MCF 10A (cell line): ENCODE measurements around the gene LMAN2L. TPM values are rescaled to one million over a fixed set of nuclear protein-coding genes. Genes with fewer than 3 reads are reported as not detected.

Experiments used
- BruUV-seq: library from RNA; stranded (reverse); fragments of 400-500 nt; replicated peaks from 2 replicates; lab custom pipeline; 2021; lab: Mats Ljungman, UMichigan
- CTCF ChIA-PET: fragments of 300-600 bp; sonication (Branson Sonifier 250); formaldehyde crosslinking; extraction: SDS; loops from one replicate; lab custom pipeline; 2021; ENCODE audit warnings: antibody characterized with exemption, inconsistent platforms; lab: Yijun Ruan, JAX
- POLR2A ChIA-PET: fragments of 300-600, 350-650 bp; sonication (Branson Sonifier 250); formaldehyde crosslinking; extraction: SDS; loops from one replicate; lab custom pipeline; 2020; ENCODE audit warnings: antibody characterized with exemption, inconsistent platforms; lab: Yijun Ruan, JAX
- DNase-seq: peaks from one replicate; pipeline ENCODE4 v3.0.0-alpha.2; 2018; ENCODE audit not compliant: unreplicated experiment
- H3K27ac Mint-ChIP-seq: one replicate; pipeline ENCODE4 v1.8.0; 2022; ENCODE audit warnings: mild to moderate bottlenecking, low read depth, mixed read lengths; ENCODE audit not compliant: unreplicated experiment
- H3K27me3 Mint-ChIP-seq: one replicate; pipeline ENCODE4 v1.8.0; 2022; ENCODE audit warnings: mixed read lengths; ENCODE audit not compliant: insufficient read depth, unreplicated experiment
- H3K36me3 Mint-ChIP-seq: one replicate; pipeline ENCODE4 v1.8.0; 2022; ENCODE audit warnings: mild to moderate bottlenecking, moderate library complexity, mixed read lengths; ENCODE audit not compliant: insufficient read depth, unreplicated experiment
- H3K4me1 Mint-ChIP-seq: one replicate; pipeline ENCODE4 v1.8.0; 2022; ENCODE audit warnings: mixed read lengths; ENCODE audit not compliant: insufficient read depth, unreplicated experiment
- H3K4me3 Mint-ChIP-seq: one replicate; pipeline ENCODE4 v1.8.0; 2022; ENCODE audit warnings: mild to moderate bottlenecking, moderate library complexity, mixed read lengths; ENCODE audit not compliant: unreplicated experiment
- H3K9me3 Mint-ChIP-seq: one replicate; pipeline ENCODE4 v1.8.0; 2022; ENCODE audit warnings: mixed read lengths; ENCODE audit not compliant: unreplicated experiment
- intact Hi-C: fragments of 100-400 bp; cut with micrococcal nuclease; formaldehyde crosslinking; loops from 2 replicates; pipeline ENCODE4 v1.14.1; 2022
- total RNA-seq: library from RNA; stranded (reverse); gene quantifications from 2 replicates; pipeline ENCODE4 v1.2.3, GENCODE V29; 2022
- TF ChIP-seq, protein P1 (sequence below): fragments of 200-600 bp; IDR thresholded peaks from one replicate; pipeline ENCODE4 v1.8.0; 2022; ENCODE audit warnings: antibody characterized with exemption, mild to moderate bottlenecking; ENCODE audit not compliant: unreplicated experiment

The LMAN2L gene
- total RNA-seq, 1 experiment from 2014 or later, result 6.5 TPM

DNA sequence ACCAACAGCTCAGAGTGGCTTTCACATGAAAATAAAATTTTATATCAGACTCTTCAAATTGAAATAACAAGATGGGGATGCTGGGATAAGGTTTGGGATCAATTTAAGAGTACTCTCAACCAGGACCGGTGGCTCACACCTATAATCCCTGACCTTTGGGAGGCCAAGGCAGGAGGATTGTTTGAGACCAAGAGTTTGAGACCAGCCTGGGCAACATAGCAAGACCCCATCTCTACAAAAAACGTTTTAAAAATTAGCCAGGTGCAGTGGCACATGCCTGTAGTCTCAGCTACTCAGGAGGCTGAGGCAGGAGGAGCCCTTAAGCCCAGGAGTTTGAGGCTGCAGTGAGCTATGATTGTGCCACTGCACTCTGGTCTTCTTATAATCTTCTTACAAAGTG, 2.6 kb downstream of the LMAN2L start:
- TF ChIP-seq, protein P1, sequence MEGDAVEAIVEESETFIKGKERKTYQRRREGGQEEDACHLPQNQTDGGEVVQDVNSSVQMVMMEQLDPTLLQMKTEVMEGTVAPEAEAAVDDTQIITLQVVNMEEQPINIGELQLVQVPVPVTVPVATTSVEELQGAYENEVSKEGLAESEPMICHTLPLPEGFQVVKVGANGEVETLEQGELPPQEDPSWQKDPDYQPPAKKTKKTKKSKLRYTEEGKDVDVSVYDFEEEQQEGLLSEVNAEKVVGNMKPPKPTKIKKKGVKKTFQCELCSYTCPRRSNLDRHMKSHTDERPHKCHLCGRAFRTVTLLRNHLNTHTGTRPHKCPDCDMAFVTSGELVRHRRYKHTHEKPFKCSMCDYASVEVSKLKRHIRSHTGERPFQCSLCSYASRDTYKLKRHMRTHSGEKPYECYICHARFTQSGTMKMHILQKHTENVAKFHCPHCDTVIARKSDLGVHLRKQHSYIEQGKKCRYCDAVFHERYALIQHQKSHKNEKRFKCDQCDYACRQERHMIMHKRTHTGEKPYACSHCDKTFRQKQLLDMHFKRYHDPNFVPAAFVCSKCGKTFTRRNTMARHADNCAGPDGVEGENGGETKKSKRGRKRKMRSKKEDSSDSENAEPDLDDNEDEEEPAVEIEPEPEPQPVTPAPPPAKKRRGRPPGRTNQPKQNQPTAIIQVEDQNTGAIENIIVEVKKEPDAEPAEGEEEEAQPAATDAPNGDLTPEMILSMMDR, result no peak
- no TSS peak for BruUV-seq
- Mint-ChIP-seq H3K27ac (no peak overlapping the region), H3K4me3 (no peak overlapping the region), H3K9me3 (no peaks in the 10 kb centered on the region), H3K4me1 (peaks cover 5% of the 10 kb centered on the region), H3K27me3 (no peaks in the 10 kb centered on the region), H3K36me3 (peaks cover 51% of the 10 kb centered on the region)
- POLR2A ChIA-PET, result interaction anchor here (0.6 to 1.1 kb wide), 2 partner anchors 23 to 64 kb away, joined by 3 to 4 read pairs; partner anchors contain the start of gene CNNM4
- DNase-seq, result no peak
- intact Hi-C loops, result loop anchor here (10.0 kb wide), 2 partner anchors 68 to 72 kb away; no protein-coding TSS in a partner anchor
- CTCF ChIA-PET, result interaction anchor here (1.6 kb wide), 1 partner anchor 63 kb away, joined by 4 read pairs; no protein-coding TSS in a partner anchor

DNA sequence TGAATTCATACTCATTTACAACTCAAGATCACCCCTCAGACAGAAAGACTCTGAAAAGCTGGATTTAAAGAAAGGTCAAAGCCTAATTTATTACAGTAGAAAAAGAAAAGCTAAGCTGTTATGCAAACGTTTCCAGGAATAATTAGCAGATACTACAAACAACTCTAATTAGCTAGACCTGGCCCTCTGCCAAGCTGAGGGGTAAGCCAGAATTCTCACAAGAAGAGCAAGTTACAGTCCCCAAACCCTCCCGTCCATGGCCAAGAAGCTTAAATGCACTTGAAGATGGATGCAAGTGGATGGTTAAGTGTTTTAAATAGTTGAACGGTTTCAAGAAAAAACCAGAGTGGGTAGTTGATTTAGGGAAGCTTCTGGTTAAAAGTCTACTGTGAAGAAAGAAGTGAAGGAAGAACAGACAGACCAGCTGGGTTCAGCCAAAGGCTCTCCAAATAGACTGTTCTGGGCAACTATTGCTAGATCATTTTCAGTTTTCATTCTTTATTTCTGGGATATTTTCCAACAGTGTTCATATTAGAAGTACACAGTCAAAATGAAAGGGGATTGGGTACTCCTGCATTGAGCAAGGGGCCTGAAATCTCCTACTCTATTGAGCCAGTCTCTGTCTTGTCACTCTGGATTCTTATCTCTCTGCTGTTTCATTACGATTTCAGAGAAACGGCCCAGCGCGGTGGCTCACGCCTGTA, 4.8 kb downstream of the LMAN2L start:
- ChIA-PET CTCF (interaction anchor here (0.7 to 1.2 kb wide), 2 partner anchors 28 to 65 kb away, joined by 3 read pairs; no protein-coding TSS in a partner anchor), POLR2A (interaction anchor here (0.6 to 0.8 kb wide), 2 partner anchors 13 to 36 kb away, joined by 3 read pairs; no protein-coding TSS in a partner anchor)
- Mint-ChIP-seq H3K9me3 (no peaks in the 10 kb centered on the region), H3K4me3 (no peak overlapping the region), H3K27ac (no peak overlapping the region), H3K27me3 (no peaks in the 10 kb centered on the region), H3K4me1 (no peaks in the 10 kb centered on the region), H3K36me3 (peaks cover 70% of the 10 kb centered on the region)
- TF ChIP-seq, protein P1, result no peak
- intact Hi-C loops, result loop anchor here (10.0 kb wide), 2 partner anchors 70 kb away; no protein-coding TSS in a partner anchor
- no peak for DNase-seq
- no TSS peak for BruUV-seq

DNA sequence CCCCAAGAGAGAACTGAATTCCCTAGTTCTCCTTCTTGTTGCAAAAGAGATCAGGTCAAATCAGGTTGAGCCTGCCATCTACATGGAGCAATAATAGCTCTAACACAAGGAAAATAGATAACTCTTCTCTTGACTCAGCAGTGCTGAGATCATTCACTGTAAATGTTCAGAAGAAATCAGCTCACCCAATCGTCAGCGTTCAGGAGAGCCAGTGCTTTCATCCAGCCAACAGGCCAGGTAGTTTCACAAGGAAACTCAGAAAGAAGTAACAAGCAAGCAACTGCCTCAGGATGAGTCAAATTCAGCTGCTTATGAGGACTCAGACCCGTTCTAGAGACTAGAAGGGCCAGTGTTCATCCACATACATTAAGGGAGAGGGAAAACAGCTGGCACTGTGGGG, 5.9 kb downstream of the LMAN2L start:
- Mint-ChIP-seq H3K4me3 (no peak overlapping the region), H3K27me3 (no peaks in the 10 kb centered on the region), H3K9me3 (no peaks in the 10 kb centered on the region), H3K36me3 (peaks cover 78% of the 10 kb centered on the region), H3K4me1 (no peaks in the 10 kb centered on the region), H3K27ac (no peak overlapping the region)
- CTCF ChIA-PET, result interaction anchor here (0.6 kb wide), 1 partner anchor 217 kb away, joined by 3 read pairs; no protein-coding TSS in a partner anchor
- TF ChIP-seq, protein P1, result no peak
- POLR2A ChIA-PET, result no interaction called here
- intact Hi-C loops, result loop anchor here (10.0 kb wide), 2 partner anchors 69 to 71 kb away; no protein-coding TSS in a partner anchor
- no peak for DNase-seq
- no TSS peak for BruUV-seq

DNA sequence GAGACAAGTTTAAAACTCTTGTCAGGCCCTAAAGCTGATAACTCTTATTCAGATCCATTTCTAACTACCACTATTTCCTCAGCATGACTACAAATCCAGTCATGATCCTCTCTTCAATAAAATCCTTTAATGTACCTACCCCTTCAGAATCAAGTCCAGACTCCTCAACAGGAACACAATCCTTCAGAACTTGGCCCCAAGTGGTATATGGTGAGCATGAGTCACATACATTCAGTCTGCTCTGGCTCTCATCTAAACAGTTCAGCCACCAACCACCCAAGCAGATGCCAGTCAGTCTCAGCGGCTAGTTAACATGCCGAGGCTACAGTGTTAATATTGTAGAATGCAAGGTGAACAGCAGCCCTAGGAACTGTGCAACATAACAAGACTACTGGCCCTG, 9.7 kb downstream of the LMAN2L start:
- H3K36me3 Mint-ChIP-seq, result peaks cover 82% of the 10 kb centered on the region
- peak; percentile 34 for DNase-seq
- POLR2A ChIA-PET, result no interaction called here

More for the DNA sequence above, 9.7 kb downstream of the LMAN2L start:
- Mint-ChIP-seq H3K9me3 (no peaks in the 10 kb centered on the region), H3K4me3 (no peak overlapping the region), H3K27ac (peak overlapping the region; percentile 70), H3K4me1 (peaks cover 6% of the 10 kb centered on the region), H3K27me3 (no peaks in the 10 kb centered on the region)
- no TSS peak for BruUV-seq
- CTCF ChIA-PET, result interaction anchor here (0.5 to 1.2 kb wide), 3 partner anchors 70 to 99 kb away, joined by 3 to 6 read pairs (median 3); no protein-coding TSS in a partner anchor
- TF ChIP-seq, protein P1, result no peak
- intact Hi-C loops, result loop anchor here (10.0 kb wide), 2 partner anchors 65 to 75 kb away; no protein-coding TSS in a partner anchor
